ENCODE data around the gene PTTG1IP. TPM values are rescaled to one million over a fixed set of nuclear protein-coding genes. Genes with fewer than 3 reads are reported as not detected.
"Not testable (repeated sequence)": the region's sequence is repeated elsewhere in the genome, so short reads cannot be mapped to it uniquely, and the experiment has no call there.

Gene PTTG1IP
- total RNA-seq, 1 donor from 2014 or later, result 205 TPM

DNA sequence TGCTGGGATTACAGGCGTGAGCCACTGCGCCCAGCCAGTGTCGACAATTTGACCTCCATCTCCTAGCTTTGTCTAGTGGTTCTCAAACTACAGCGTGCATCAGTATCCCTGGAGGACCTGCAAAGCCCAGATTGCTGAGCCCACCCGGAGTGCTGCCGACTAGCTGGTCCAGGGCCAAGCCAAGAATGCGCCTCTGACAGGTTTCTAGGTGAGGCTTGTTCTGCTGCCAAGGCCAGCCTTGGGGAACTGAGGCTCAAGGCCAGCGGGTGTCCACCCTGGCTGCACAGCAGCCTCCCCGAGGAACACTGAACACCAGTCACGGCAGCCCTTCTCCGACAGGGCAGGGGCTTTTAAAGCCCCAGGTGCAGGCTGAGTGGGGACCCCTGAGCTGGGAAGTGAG, 9.8 kb upstream of the PTTG1IP start:
- TF ChIP-seq, protein P1, sequence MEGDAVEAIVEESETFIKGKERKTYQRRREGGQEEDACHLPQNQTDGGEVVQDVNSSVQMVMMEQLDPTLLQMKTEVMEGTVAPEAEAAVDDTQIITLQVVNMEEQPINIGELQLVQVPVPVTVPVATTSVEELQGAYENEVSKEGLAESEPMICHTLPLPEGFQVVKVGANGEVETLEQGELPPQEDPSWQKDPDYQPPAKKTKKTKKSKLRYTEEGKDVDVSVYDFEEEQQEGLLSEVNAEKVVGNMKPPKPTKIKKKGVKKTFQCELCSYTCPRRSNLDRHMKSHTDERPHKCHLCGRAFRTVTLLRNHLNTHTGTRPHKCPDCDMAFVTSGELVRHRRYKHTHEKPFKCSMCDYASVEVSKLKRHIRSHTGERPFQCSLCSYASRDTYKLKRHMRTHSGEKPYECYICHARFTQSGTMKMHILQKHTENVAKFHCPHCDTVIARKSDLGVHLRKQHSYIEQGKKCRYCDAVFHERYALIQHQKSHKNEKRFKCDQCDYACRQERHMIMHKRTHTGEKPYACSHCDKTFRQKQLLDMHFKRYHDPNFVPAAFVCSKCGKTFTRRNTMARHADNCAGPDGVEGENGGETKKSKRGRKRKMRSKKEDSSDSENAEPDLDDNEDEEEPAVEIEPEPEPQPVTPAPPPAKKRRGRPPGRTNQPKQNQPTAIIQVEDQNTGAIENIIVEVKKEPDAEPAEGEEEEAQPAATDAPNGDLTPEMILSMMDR (IDR thresholded peaks at IDR 0.05; ENCODE audit: unreplicated experiment), result no peak
- H3K36me3 Mint-ChIP-seq, result no peaks in the 10 kb centered on the region
- H3K9me3 Mint-ChIP-seq, result no peaks in the 10 kb centered on the region
- DNase-seq (ENCODE audit: low spot score in 2 of 2, unreplicated experiment in 2 of 2), result no peak
- no peak overlapping the region for H3K4me3 Mint-ChIP-seq
- H3K27ac Mint-ChIP-seq, result no peak overlapping the region
- H3K4me1 Mint-ChIP-seq, result peaks cover 8% of the 10 kb centered on the region
- H3K27me3 Mint-ChIP-seq (ENCODE audit: low read depth), result no peaks in the 10 kb centered on the region

DNA sequence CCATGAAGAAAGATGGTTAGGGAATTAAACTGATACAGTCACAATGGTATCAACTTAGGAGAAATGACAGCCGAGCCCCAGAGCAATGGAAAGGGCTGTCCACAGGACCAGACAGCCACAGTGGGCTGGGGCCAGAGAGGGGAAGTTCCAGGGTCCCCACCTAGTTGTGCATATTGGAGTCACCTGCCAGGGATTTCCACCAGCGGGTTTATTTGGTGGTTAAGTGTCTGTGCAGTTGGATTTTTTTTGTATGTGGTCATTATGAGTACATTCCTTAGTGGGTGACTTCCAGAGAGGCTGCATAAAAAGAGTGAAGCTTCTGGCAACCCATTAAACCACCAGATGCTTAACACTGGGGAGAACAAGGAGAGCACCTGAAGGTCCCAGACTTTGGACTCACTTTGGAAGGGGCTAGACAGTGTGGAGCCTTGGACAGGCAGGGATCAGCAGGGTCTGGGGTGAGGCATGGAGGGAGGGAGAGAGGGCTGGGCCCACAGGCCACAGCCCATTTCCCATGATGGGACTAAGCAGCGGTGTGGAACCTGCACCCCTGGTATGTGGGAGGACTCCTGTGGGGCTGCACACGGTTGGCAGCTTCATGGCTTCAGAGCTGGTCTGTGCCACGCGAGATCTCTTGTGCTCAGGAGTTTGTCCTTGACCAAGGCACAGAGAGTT, 7.8 kb upstream of the PTTG1IP start:
- Mint-ChIP-seq H3K4me3 (no peak overlapping the region), H3K27me3 (ENCODE audit: low read depth) (peaks cover 1% of the 10 kb centered on the region), H3K4me1 (peaks cover 8% of the 10 kb centered on the region), H3K9me3 (no peaks in the 10 kb centered on the region), H3K36me3 (no peaks in the 10 kb centered on the region), H3K27ac (peak overlapping the region; percentile 32)
- TF ChIP-seq, protein P1 (IDR thresholded peaks at IDR 0.05; ENCODE audit: unreplicated experiment), result no peak
- no peak for DNase-seq (ENCODE audit: low spot score in 2 of 2, unreplicated experiment in 2 of 2)

DNA sequence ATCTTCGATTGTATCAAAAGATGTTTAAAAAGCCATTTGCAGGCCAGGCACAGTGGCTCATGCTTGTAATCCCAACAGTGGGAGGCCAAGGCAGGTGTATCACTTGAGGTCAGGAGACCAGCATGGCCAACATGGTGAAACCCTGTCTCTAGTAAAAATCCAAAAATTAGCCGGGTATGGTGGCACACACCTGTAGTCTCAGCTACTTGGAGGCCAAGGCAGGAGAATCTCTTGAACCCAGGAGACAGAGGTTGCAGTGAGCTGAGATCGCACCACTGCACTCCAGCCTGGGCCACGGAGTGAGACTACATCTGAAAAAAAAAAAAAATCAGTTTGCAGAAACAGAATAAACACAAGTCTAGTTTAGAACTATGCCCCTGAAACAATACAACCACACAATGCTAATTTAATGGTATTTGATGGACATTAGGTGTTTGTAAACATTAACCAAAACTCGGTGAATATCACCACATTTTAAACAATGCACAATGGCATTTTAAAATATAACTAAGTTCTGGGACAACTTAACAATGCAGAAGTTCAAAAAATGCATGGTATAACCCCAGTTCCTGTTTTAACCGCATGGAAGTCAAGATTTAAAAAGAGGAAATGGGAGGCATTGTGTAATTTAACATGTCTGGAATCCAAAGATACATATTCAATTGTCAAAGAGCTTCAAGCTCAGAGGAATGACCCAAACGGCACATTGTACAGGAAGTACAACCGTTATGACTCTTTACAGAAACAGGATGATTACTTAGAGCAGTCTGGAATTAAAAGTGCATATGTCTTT, 7.1 kb upstream of the PTTG1IP start:
- TF ChIP-seq, protein P1 (IDR thresholded peaks at IDR 0.05; ENCODE audit: unreplicated experiment), result no peak
- DNase-seq (ENCODE audit: low spot score in 2 of 2, unreplicated experiment in 2 of 2), result no peak
- Mint-ChIP-seq H3K27ac (no peak overlapping the region), H3K9me3 (no peaks in the 10 kb centered on the region), H3K4me3 (no peak overlapping the region), H3K4me1 (peaks cover 11% of the 10 kb centered on the region), H3K27me3 (ENCODE audit: low read depth) (peaks cover 1% of the 10 kb centered on the region), H3K36me3 (no peaks in the 10 kb centered on the region)

DNA sequence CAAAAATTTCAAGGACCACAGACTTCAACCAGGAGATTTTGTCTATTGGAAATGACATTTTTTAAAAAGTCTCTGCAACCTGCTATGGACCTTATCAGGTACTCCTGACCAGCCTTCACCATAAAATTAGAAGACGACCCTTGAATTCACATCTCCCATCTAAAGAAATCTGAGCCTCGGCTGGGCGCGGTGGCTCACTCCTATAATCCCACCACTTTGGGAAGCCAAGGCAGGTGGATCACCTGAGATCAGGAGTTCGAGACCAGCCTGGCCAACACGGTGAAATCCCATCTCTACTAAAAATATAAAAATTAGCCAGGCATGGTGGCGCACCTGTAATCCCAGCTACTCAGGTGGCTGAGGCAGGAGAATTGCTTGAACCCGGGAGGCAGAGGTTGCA, 5.7 kb upstream of the PTTG1IP start:
- not testable (repeated sequence) for H3K27me3 Mint-ChIP-seq (ENCODE audit: low read depth); H3K27ac Mint-ChIP-seq; DNase-seq (ENCODE audit: low spot score in 2 of 2, unreplicated experiment in 2 of 2); H3K9me3 Mint-ChIP-seq; H3K4me3 Mint-ChIP-seq; H3K36me3 Mint-ChIP-seq
- peaks cover 22% of the 10 kb centered on the region for H3K4me1 Mint-ChIP-seq

DNA sequence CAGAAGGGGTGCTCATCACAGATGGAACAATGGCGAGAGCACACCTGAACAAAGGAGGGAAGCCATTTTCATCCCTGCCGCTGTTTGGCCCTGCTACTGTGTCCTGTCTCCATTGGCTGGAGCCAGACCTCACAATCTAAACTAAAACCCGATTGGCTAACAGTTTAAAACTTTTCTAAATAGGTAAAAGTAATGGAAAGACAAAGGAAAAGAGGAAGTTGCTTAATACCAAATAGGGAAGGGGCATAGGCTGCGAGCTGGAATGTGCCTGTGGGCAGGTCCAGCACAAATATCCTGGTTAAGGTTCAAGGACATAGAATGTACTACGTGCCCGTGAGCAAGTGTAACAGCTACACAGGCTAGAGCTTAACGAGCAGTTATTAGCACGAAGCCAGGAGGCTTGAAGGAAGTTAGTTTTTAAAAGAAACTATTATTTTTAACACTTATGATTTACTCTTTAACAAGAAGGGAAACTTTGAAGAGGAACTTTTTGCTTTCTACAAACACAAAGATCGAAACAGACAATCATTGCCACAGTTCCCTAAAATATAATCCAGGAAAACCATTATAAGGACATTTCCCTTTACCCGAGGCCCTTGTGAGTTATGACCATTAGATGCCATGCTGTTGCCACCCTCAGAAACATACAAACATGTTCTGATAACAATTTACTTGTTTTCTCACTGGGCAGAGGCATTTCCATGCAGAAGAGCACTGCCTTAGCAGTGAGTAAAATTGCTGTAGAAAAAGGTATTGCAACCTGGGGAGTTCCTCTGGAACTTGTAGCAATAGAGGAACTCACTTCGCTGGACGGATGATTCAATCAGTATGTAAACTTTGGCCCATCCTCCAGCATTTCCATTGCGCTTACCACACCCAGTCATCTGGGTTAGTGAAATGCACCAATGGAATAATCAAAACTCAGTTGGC, 4.8 kb upstream of the PTTG1IP start:
- H3K27me3 Mint-ChIP-seq (ENCODE audit: low read depth), result peaks cover 1% of the 10 kb centered on the region
- H3K9me3 Mint-ChIP-seq, result no peaks in the 10 kb centered on the region
- H3K4me3 Mint-ChIP-seq, result no peak overlapping the region
- no peak for DNase-seq (ENCODE audit: low spot score in 2 of 2, unreplicated experiment in 2 of 2)
- peaks cover 22% of the 10 kb centered on the region for H3K4me1 Mint-ChIP-seq
- H3K36me3 Mint-ChIP-seq, result no peaks in the 10 kb centered on the region
- no peak overlapping the region for H3K27ac Mint-ChIP-seq
- TF ChIP-seq, protein P1 (IDR thresholded peaks at IDR 0.05; ENCODE audit: unreplicated experiment), result no peak

All from mesothelial cell of epicardium (in vitro differentiated cells).